HepG2 (cell line): Measurements from ENCODE around the gene PLEKHH3. TPM values are rescaled to one million over a fixed set of nuclear protein-coding genes. Genes with fewer than 3 reads are reported as not detected.
A peak's percentile ranks its signal among the peaks of the same experiment; 100 is the strongest.

Experiments
- ARID3A ChIP-seq: IDR thresholded peaks from 2 replicates; pipeline ENCODE4 v1.6.1; 2012; ENCODE audit warnings: low read depth, low read length, improper control_type of control experiment
- CBX1 ChIP-seq: IDR thresholded peaks from one replicate; pipeline ENCODE4 v1.6.1; 2016; ENCODE audit warnings: antibody characterized with exemption, low read depth
- CREB1 ChIP-seq, 2 experiments: fragments of 450-650 bp in 1 of 2; IDR thresholded peaks; 2 replicates each; pipeline ENCODE4 v1.6.1; 2016 to 2017; ENCODE audit warnings: control low read depth in 1 of 2, mild to moderate bottlenecking in 1 of 2, missing compliant biosample characterization in 1 of 2, missing genetic modification characterization in 1 of 2
- GMEB1 ChIP-seq: sonication (generic); formaldehyde crosslinking; IDR thresholded peaks from 2 replicates; pipeline ENCODE4 v1.5.1; 2020; ENCODE audit warnings: missing genetic modification reagents, mild to moderate bottlenecking, borderline replicate concordance
- HNF1B ChIP-seq: sonication (generic); formaldehyde crosslinking; IDR thresholded peaks from 2 replicates; pipeline ENCODE4 v1.5.1; 2020; ENCODE audit warnings: mild to moderate bottlenecking, moderate library complexity, missing genetic modification reagents
- KDM2A ChIP-seq: sonication (generic); formaldehyde crosslinking; IDR thresholded peaks from 2 replicates; pipeline ENCODE4 v1.4.0; 2020; ENCODE audit warnings: low read depth, missing genetic modification reagents, borderline replicate concordance
- MIXL1 ChIP-seq: IDR thresholded peaks from 2 replicates; pipeline ENCODE4 v1.6.1; 2016
- MYNN ChIP-seq: sonication (generic); formaldehyde crosslinking; IDR thresholded peaks from 2 replicates; pipeline ENCODE4 v1.4.0; 2020; ENCODE audit warnings: mild to moderate bottlenecking, low read depth, missing genetic modification reagents
- SMAD3 ChIP-seq: sonication (generic); formaldehyde crosslinking; IDR thresholded peaks from 2 replicates; pipeline ENCODE4 v1.4.0; 2020; ENCODE audit warnings: missing genetic modification reagents
- SOX5 ChIP-seq: IDR thresholded peaks from 2 replicates; pipeline ENCODE4 v1.6.1; 2016; ENCODE audit warnings: borderline replicate concordance
- TRIM24 ChIP-seq: sonication (generic); formaldehyde crosslinking; IDR thresholded peaks from 2 replicates; pipeline ENCODE4 v1.8.0; 2022; ENCODE audit warnings: mild to moderate bottlenecking, missing genetic modification reagents
- ZNF12 ChIP-seq: sonication (generic); formaldehyde crosslinking; IDR thresholded peaks from 2 replicates; pipeline ENCODE4 v1.5.0; 2020; ENCODE audit warnings: missing genetic modification reagents
- ZNF792 ChIP-seq: IDR thresholded peaks from 2 replicates; pipeline ENCODE4 v1.6.1; 2016
- polyA plus RNA-seq, 8 experiments: library from polyadenylated mRNA; depleted of rRNA in 3 of 8; stranded (reverse) in 7 of 8; unstranded in 1 of 8; fragments of >200 nt; fragmentation: Illumina TruSeq in 4 of 8; extraction: Trizol in 4 of 8; gene quantifications; 2 replicates each; pipeline versions ENCODE4 v1.2.1 to v1.2.3, GENCODE V29; 2011 to 2016; ENCODE audit warnings: low read depth in 4 of 8, missing spikeins in 1 of 8, mixed read lengths in 1 of 8; ENCODE audit not compliant: insufficient read depth in 1 of 8
- total RNA-seq, 5 experiments: library from RNA; depleted of rRNA; stranded (reverse); fragments of >200 nt; fragmentation: Illumina TruSeq; extraction: Trizol; gene quantifications; 2 replicates each; pipeline ENCODE4 v1.2.3, GENCODE V29; 2016; ENCODE audit warnings: low read depth in 1 of 5
- TF ChIP-seq, protein P1 (sequence below): IDR thresholded peaks from 2 replicates; pipeline ENCODE4 v1.6.1; 2016; ENCODE audit warnings: control low read depth
- TF ChIP-seq, protein P2 (sequence below): sonication (generic); formaldehyde crosslinking; IDR thresholded peaks from 2 replicates; pipeline ENCODE4 v1.8.1; 2023; ENCODE audit warnings: missing genetic modification reagents, mild to moderate bottlenecking, borderline replicate concordance
- TF ChIP-seq, protein P3 (sequence below): IDR thresholded peaks from 2 replicates; pipeline ENCODE4 v1.6.1; 2016; ENCODE audit warnings: mild to moderate bottlenecking
- TF ChIP-seq, protein P4 (sequence below): sonication (generic); formaldehyde crosslinking; IDR thresholded peaks from 2 replicates; pipeline ENCODE4 v1.4.0; 2020; ENCODE audit warnings: missing genetic modification reagents, borderline replicate concordance

The PLEKHH3 gene
- total and polyA plus RNA-seq, 2 of the 13 experiments (the other 11 are each of a cell fraction or from before 2014, with no cell fraction given): 6.0 to 19.9 TPM

DNA sequence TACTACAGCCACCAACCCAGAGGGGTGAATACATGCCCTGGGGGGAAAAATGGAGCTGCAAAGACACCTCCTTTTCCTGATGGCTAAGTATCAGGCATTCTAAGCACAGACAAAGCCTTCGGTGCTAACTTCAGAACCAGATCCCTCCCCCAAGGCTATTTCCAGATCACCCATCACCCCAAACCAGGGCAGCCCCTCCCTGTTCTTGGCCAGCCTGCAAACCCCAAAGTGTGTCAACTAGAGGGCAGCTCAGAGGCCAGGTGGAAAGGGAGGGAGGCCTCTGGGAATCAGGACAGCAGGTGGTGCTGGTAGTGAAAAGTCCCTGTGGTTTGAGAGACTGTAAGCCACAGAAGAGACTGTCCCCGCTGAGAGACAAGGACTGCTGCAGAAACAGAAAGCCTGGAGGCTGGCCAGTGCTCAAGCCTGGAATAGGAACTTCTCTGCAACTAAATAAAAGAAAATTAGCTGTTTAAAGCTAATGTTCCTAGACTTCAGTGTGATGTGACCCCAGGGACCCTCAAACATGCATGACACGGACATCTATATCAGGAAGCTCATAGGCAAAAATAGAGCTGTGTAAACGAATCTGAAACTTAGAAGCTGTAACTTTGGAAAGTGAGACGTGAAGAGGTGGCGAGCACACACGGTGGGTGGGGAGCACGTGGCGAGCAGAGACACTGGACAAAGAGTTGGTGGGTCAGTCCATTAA, 58.2 kb downstream of the PLEKHH3 start (continued):
- TF ChIP-seq, protein P1, sequence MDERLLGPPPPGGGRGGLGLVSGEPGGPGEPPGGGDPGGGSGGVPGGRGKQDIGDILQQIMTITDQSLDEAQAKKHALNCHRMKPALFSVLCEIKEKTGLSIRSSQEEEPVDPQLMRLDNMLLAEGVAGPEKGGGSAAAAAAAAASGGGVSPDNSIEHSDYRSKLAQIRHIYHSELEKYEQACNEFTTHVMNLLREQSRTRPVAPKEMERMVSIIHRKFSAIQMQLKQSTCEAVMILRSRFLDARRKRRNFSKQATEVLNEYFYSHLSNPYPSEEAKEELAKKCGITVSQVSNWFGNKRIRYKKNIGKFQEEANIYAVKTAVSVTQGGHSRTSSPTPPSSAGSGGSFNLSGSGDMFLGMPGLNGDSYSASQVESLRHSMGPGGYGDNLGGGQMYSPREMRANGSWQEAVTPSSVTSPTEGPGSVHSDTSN (CRISPR knock-in tag): no peak
- peak; percentile 82; the same call in 1 of the 2 replicates for TF ChIP-seq ZNF792 (CRISPR knock-in tag)
- TF ChIP-seq, protein P2, sequence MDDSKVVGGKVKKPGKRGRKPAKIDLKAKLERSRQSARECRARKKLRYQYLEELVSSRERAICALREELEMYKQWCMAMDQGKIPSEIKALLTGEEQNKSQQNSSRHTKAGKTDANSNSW (CRISPR knock-in tag): no peak
- peak; percentile 63 for TF ChIP-seq ZNF12 (CRISPR knock-in tag)
- no peak; the same call in 1 of the 2 replicates for TF ChIP-seq SMAD3
- peak; percentile 48 for TF ChIP-seq CBX1
- peak; percentile 25; the same call in 1 of the 2 replicates for TF ChIP-seq MIXL1 (CRISPR knock-in tag)
- TF ChIP-seq HNF1B: peak; percentile 69; the same call in 1 of the 2 replicates
- TF ChIP-seq ARID3A: 0 out of 2 replicates have a peak, but pooled peaks have one; percentile 20
- no peak for TF ChIP-seq MYNN (CRISPR knock-in tag)
- TF ChIP-seq SOX5 (CRISPR knock-in tag): 0 out of 2 replicates have a peak, but pooled peaks have one; percentile 30
- no peak for TF ChIP-seq CREB1 (IDR thresholded peaks at IDR 0.05)
- TF ChIP-seq CREB1 (CRISPR knock-in tag; IDR thresholded peaks at IDR 0.05): no peak
- no peak for TF ChIP-seq GMEB1 (CRISPR knock-in tag)
- TF ChIP-seq KDM2A (CRISPR knock-in tag): peak; percentile 79
- TF ChIP-seq, protein P3, sequence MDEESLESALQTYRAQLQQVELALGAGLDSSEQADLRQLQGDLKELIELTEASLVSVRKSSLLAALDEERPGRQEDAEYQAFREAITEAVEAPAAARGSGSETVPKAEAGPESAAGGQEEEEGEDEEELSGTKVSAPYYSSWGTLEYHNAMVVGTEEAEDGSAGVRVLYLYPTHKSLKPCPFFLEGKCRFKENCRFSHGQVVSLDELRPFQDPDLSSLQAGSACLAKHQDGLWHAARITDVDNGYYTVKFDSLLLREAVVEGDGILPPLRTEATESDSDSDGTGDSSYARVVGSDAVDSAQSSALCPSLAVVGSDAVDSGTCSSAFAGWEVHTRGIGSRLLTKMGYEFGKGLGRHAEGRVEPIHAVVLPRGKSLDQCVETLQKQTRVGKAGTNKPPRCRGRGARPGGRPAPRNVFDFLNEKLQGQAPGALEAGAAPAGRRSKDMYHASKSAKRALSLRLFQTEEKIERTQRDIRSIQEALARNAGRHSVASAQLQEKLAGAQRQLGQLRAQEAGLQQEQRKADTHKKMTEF: 0 out of 2 replicates have a peak, but pooled peaks have one; percentile 27
- TF ChIP-seq TRIM24: no peak
- TF ChIP-seq, protein P4, sequence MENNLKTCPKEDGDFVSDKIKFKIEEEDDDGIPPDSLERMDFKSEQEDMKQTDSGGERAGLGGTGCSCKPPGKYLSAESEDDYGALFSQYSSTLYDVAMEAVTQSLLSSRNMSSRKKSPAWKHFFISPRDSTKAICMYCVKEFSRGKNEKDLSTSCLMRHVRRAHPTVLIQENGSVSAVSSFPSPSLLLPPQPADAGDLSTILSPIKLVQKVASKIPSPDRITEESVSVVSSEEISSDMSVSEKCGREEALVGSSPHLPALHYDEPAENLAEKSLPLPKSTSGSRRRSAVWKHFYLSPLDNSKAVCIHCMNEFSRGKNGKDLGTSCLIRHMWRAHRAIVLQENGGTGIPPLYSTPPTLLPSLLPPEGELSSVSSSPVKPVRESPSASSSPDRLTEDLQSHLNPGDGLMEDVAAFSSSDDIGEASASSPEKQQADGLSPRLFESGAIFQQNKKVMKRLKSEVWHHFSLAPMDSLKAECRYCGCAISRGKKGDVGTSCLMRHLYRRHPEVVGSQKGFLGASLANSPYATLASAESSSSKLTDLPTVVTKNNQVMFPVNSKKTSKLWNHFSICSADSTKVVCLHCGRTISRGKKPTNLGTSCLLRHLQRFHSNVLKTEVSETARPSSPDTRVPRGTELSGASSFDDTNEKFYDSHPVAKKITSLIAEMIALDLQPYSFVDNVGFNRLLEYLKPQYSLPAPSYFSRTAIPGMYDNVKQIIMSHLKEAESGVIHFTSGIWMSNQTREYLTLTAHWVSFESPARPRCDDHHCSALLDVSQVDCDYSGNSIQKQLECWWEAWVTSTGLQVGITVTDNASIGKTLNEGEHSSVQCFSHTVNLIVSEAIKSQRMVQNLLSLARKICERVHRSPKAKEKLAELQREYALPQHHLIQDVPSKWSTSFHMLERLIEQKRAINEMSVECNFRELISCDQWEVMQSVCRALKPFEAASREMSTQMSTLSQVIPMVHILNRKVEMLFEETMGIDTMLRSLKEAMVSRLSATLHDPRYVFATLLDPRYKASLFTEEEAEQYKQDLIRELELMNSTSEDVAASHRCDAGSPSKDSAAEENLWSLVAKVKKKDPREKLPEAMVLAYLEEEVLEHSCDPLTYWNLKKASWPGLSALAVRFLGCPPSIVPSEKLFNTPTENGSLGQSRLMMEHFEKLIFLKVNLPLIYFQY (CRISPR knock-in tag): no peak
